ENCODE measurements around the gene ACAA1. TPM values are rescaled to one million over a fixed set of nuclear protein-coding genes. Genes with fewer than 3 reads are reported as not detected.
"Not testable (repeated sequence)": the region's sequence is repeated elsewhere in the genome, so short reads cannot be mapped to it uniquely, and the experiment has no call there.

Gene ACAA1
- total RNA-seq, 2 experiments from 2014 or later, result 55.5 to 57.7 TPM

DNA sequence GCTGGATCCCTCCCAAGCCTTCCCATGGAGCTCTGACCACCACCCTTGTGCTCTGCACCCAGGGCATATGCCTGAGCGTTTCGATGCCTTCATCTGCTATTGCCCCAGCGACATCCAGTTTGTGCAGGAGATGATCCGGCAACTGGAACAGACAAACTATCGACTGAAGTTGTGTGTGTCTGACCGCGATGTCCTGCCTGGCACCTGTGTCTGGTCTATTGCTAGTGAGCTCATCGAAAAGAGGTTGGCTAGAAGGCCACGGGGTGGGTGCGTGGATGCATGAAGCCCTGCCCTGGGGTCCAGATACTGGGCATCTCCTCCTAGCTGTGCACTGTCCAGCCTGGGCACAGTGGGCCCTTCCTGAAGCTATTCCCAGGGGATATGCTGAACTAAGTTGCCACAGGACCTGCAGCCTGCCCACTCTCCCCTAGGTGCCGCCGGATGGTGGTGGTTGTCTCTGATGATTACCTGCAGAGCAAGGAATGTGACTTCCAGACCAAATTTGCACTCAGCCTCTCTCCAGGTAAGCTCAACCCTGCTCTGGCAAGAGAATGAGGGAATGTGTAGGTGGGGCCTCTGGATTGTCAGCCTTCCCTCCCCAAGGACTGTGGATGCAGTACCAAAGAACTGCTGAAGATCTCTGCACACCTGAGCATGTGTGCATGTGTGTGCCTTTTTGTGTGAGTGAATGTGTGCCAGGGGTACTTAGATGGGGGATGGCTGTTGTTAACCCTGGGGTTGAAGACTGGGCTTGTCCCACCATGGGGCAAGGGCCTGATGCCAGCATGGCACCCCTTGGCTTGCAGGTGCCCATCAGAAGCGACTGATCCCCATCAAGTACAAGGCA lies 3.6 kb upstream of the ACAA1 start:
- H3K27ac Mint-ChIP-seq, result no peak overlapping the region
- H3K27me3 Mint-ChIP-seq, result no peaks in the 10 kb centered on the region
- peaks cover 17% of the 10 kb centered on the region for H3K36me3 Mint-ChIP-seq
- H3K9me3 Mint-ChIP-seq, result peaks cover 3% of the 10 kb centered on the region
- H3K4me1 Mint-ChIP-seq (ENCODE audit: low read depth), result peaks cover 35% of the 10 kb centered on the region
- no peak for DNase-seq
- intact Hi-C loops (cut with micrococcal nuclease), result no loop called here
- peak overlapping the region; percentile 8 for H3K4me3 Mint-ChIP-seq
- ChIA-PET CTCF (interaction anchor here (1.4 to 2.2 kb wide), 3 partner anchors 22 to 206 kb away, joined by 3 to 7 read pairs (median 6); partner anchors contain the start of gene XYLB), POLR2A (interaction anchor here (1.0 kb wide), 1 partner anchor 25 kb away, joined by 9 read pairs; the partner anchor contains the start of gene OXSR1)

DNA sequence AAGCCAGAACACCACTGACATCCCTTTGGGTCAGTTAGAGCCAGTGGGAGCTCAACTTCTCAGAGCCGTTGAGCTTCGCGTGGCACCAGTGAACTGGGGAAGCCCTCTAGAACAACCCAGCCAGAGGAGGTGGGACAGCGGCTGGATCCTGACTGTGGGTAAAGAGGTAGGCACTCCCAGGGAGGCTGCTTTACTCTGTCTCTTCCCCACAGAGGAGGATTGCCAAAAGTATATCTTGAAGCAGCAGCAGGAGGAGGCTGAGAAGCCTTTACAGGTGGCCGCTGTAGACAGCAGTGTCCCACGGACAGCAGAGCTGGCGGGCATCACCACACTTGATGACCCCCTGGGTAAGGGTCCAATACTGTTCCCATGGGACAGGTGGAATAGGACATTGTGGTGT lies 2.7 kb upstream of the ACAA1 start:
- Mint-ChIP-seq H3K27ac (no peak overlapping the region), H3K27me3 (no peaks in the 10 kb centered on the region), H3K4me3 (peak overlapping the region; percentile 80), H3K36me3 (peaks cover 22% of the 10 kb centered on the region), H3K9me3 (no peaks in the 10 kb centered on the region), H3K4me1 (ENCODE audit: low read depth) (peaks cover 43% of the 10 kb centered on the region)
- ChIA-PET POLR2A (interaction anchor here (0.9 to 3.7 kb wide), 3 partner anchors 25 to 101 kb away, joined by 3 to 70 read pairs (median 9); partner anchors contain the start of genes DLEC1 and OXSR1), CTCF (interaction anchor here (1.3 to 2.8 kb wide), 4 partner anchors 24 to 207 kb away, joined by 3 to 11 read pairs (median 6); partner anchors contain the start of gene XYLB)
- DNase-seq, result no peak
- intact Hi-C loops (cut with micrococcal nuclease), result loop anchor here (5.0 kb wide), 1 partner anchor 343 kb away; no protein-coding TSS in a partner anchor

DNA sequence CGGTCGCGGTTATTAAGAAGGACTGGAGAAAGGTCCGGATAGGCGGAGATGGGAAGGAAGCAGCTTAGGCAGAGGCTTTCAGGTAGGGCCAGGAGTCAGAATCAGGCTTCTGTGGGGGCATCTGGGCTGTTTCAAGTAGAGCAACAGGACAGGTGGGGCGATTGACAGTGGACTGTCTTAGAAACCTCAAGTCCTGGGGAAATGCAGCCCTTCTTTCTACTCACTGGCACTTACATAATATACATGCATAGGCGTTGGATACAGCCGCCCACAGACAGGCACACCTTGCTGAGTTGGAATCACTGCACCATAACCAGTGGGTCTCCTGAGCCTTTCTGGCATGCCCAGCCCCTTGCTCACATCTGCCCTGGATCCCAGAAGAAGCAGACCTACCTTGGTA lies 2.3 kb upstream of the ACAA1 start:
- POLR2A ChIA-PET, result interaction anchor here (0.9 to 3.7 kb wide), 2 partner anchors 26 to 100 kb away, joined by 3 to 70 read pairs; partner anchors contain the start of genes DLEC1 and OXSR1
- CTCF ChIA-PET, result interaction anchor here (1.3 to 2.8 kb wide), 5 partner anchors 24 to 207 kb away, joined by 3 to 15 read pairs (median 7); partner anchors contain the start of genes OXSR1 and XYLB
- intact Hi-C loops (cut with micrococcal nuclease), result loop anchor here (5.0 kb wide), 1 partner anchor 343 kb away; no protein-coding TSS in a partner anchor
- no peak for DNase-seq
- H3K27me3 Mint-ChIP-seq, result no peaks in the 10 kb centered on the region
- H3K27ac Mint-ChIP-seq, result peak overlapping the region; percentile 93
- H3K4me3 Mint-ChIP-seq, result peak overlapping the region; percentile 80
- H3K36me3 Mint-ChIP-seq, result peaks cover 26% of the 10 kb centered on the region
- no peaks in the 10 kb centered on the region for H3K9me3 Mint-ChIP-seq
- H3K4me1 Mint-ChIP-seq (ENCODE audit: low read depth), result peaks cover 46% of the 10 kb centered on the region

DNA sequence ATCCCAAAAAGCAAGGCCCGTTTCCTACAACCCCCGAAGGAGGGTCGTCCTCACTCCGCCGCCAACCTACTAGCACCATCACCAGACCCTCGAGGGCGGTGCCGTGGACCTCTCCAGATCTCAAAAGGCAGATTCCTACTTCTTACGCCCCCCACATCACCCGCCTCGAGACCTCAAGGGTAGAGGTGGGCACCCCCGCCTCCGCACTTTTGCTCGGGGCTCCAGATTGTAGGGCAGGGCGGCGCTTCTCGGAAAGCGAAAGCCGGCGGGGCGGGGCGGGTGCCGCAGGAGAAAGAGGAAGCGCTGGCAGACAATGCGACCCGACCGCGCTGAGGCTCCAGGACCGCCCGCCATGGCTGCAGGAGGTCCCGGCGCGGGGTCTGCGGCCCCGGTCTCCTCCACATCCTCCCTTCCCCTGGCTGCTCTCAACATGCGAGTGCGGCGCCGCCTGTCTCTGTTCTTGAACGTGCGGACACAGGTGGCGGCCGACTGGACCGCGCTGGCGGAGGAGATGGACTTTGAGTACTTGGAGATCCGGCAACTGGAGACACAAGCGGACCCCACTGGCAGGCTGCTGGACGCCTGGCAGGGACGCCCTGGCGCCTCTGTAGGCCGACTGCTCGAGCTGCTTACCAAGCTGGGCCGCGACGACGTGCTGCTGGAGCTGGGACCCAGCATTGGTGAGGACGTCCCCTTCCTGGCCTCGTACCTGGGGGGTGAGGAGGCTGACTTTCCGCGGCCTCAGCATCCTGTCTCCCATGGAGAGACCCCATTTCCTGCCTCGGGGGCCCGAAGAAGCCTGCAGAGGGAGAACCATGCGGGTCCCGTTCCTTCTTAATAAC lies 1.6 kb upstream of the ACAA1 start, which contains the start of gene MYD88:
TSS of gene MYD88 (plus strand) at position 313 of the 842 bp plus-strand sequence. CDS start at position 353, 40 bp downstream.
- H3K4me1 Mint-ChIP-seq (ENCODE audit: low read depth), result peaks cover 51% of the 10 kb centered on the region
- H3K4me3 Mint-ChIP-seq, result peak within 1 kb of the TSS; percentile 80
- H3K27me3 Mint-ChIP-seq, result no peaks in the 10 kb centered on the region
- ChIA-PET CTCF (interaction anchor here (1.1 to 2.8 kb wide), 6 partner anchors 25 to 208 kb away, joined by 3 to 15 read pairs (median 6); partner anchors contain the start of genes OXSR1 and XYLB), POLR2A (interaction anchor here (0.9 to 3.7 kb wide), 3 partner anchors 27 to 99 kb away, joined by 3 to 70 read pairs (median 12); partner anchors contain the start of genes DLEC1 and OXSR1)
- no peaks in the 10 kb centered on the region for H3K9me3 Mint-ChIP-seq
- peak; percentile 90 for DNase-seq
- intact Hi-C loops (cut with micrococcal nuclease), result loop anchor here (5.0 kb wide), 1 partner anchor 344 kb away; no protein-coding TSS in a partner anchor
- H3K27ac Mint-ChIP-seq, result peak within 1 kb of the TSS; percentile 93
- peaks cover 29% of the 10 kb centered on the region for H3K36me3 Mint-ChIP-seq

DNA sequence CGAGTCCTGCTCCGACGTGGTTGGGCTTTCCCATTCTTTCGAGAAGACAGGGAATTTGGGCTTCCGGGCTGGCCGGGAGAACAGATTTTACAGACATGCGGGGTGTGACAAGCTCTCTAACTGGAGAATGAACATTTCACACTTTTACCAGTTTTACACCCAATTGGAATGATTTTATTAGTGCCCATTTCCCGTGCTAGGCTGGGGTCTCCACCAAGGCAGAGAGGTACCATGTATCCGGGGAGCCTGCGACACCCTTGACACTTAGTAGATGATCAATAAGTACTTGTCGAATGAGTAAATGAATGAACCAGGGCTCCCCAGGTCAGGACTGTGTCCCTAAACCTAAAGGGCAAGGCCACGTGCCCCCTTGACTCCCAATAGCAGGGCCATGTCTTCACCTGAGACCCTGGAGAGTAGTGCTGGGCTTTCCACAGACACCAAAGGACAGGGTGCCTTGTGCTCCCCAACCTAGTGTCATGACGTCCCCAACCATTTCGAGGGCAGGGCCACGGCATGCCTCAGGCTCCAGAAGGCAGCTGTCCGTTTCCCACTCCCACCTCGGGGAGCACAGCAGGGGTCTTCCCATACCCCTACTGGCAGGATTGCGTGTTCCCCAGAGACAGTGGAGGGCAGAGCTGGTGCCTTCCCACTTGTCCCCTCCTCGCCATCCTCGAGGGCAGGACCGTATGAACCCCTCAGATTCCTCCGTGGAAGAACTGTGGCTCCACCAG lies 855 bp upstream of the ACAA1 start:
- H3K4me1 Mint-ChIP-seq (ENCODE audit: low read depth), result peaks cover 55% of the 10 kb centered on the region
- peaks cover 31% of the 10 kb centered on the region for H3K36me3 Mint-ChIP-seq
- no peaks in the 10 kb centered on the region for H3K9me3 Mint-ChIP-seq
- DNase-seq, result peak; percentile 52
- CTCF ChIA-PET, result interaction anchor here (1.1 to 2.8 kb wide), 7 partner anchors 20 to 209 kb away, joined by 4 to 15 read pairs (median 6); partner anchors contain the start of genes OXSR1 and XYLB
- peak overlapping the region; percentile 80 for H3K4me3 Mint-ChIP-seq
- intact Hi-C loops (cut with micrococcal nuclease), result loop anchor here (1.0 to 5.0 kb wide), 9 partner anchors 28 to 359 kb away; partner anchors contain the start of genes ACVR2B, EXOG, OXSR1 and XYLB
- POLR2A ChIA-PET, result interaction anchor here (0.9 to 3.7 kb wide), 6 partner anchors 11 to 359 kb away, joined by 3 to 70 read pairs (median 4); partner anchors contain the start of genes DLEC1 and OXSR1
- no peaks in the 10 kb centered on the region for H3K27me3 Mint-ChIP-seq
- peak overlapping the region; percentile 93 for H3K27ac Mint-ChIP-seq

DNA sequence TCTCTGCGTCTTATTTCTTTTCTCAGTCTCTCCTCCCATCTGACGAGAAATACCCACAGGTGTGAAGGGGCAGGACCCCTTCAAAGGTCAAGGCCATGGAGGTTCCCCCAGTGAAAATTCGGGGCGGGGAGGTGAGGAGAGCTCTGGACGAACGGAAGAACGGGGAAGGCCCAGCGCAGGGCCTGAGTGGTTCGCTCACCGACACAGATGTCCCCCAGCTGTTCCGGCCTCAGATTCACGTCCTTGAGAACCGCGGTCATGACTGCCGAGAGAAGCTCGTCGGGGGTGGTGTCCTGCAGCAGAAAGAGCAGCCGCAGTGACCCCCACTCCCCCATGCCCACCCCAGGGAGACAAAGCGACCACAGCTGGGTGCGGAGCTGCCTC lies 542 bp downstream of the ACAA1 start:
- H3K27ac Mint-ChIP-seq, result peak overlapping the region; percentile 74
- no peaks in the 10 kb centered on the region for H3K27me3 Mint-ChIP-seq
- H3K36me3 Mint-ChIP-seq, result peaks cover 22% of the 10 kb centered on the region
- no peaks in the 10 kb centered on the region for H3K9me3 Mint-ChIP-seq
- ChIA-PET POLR2A (interaction anchor here (0.8 to 3.7 kb wide), 7 partner anchors 22 to 1036 kb away, joined by 3 to 70 read pairs (median 3); partner anchors contain the start of genes DLEC1 and OXSR1), CTCF (interaction anchor here (1.0 to 2.8 kb wide), 6 partner anchors 18 to 344 kb away, joined by 3 to 15 read pairs (median 4); partner anchors contain the start of genes OXSR1 and XYLB)
- peak; percentile 34 for DNase-seq
- H3K4me3 Mint-ChIP-seq, result peak overlapping the region; percentile 80
- H3K4me1 Mint-ChIP-seq (ENCODE audit: low read depth), result peaks cover 53% of the 10 kb centered on the region
- intact Hi-C loops (cut with micrococcal nuclease), result loop anchor here (2.0 to 5.0 kb wide), 3 partner anchors 68 to 346 kb away; partner anchors contain the start of gene XYLB

DNA sequence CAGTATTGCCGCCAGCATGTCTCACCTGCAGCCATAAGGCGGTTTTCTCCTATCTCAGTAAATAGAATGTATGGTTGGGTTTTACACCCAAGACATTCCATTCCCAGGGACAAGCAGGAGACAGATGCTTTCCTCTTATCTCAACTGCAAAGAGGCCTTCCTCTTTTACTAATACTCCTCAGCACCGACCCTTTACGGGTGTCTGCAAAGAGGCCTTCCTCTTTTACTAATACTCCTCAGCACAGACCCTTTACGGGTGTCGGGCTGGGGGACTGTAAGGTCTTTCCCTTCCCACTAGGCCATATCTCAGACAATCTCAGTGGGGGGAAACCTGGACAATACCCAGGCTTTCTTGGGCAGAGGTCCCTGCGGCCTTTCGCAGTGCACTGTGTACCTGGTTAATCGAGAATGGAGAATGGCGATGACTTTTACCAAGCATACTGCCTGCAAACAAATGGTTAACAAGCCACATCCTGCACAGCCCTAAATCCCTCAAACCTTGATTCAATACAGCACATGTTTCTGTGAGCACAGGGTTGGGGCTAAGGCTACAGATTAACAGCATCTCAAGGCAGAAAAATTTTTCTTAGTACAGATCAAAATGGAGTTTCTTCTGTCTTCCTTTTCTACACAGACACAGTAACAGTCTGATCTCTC lies 1.2 kb downstream of the ACAA1 start:
- Mint-ChIP-seq H3K27ac (peak overlapping the region; percentile 74), H3K4me1 (ENCODE audit: low read depth) (peaks cover 51% of the 10 kb centered on the region), H3K36me3 (peaks cover 21% of the 10 kb centered on the region), H3K4me3 (peak overlapping the region; percentile 80)
- not testable (repeated sequence) for H3K27me3 Mint-ChIP-seq, H3K9me3 Mint-ChIP-seq
- intact Hi-C loops (cut with micrococcal nuclease), result loop anchor here (2.0 to 5.0 kb wide), 3 partner anchors 69 to 347 kb away; partner anchors contain the start of gene XYLB
- DNase-seq, result peak; percentile 43
- ChIA-PET CTCF (interaction anchor here (1.0 to 2.1 kb wide), 2 partner anchors 211 to 345 kb away, joined by 3 to 11 read pairs; partner anchors contain the start of gene XYLB), POLR2A (interaction anchor here (0.8 to 3.7 kb wide), 4 partner anchors 30 to 1037 kb away, joined by 3 to 70 read pairs (median 8); partner anchors contain the start of genes DLEC1 and OXSR1)

DNA sequence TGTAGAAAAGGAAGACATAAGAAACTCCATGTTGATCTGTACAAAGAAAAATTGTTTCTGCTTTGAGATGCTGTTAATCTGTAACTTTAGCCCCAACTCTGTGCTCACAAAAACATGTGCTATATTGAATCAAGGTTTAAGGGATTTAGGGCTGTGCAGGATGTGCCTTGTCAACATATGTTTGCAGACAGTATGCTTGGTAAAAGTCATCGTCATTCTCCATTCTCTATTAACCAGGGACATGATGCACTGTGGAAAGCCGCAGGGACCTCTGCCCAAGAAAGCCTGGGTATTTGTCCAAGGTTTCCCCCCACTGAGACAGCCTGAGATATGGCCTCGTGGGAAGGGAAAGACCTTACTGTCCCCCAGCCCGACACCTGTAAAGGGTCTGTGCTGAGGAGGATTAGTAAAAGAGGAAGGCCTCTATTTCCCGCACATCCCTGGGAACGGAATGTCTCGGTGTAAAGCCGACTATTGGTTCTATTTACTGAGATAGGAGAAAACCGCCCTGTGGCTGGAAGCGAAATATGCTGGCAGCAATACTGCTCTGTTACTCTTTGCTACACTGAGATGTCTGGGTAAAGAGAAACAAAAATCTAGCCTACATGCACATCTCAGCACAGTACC lies 2.3 kb downstream of the ACAA1 start:
- H3K4me3 Mint-ChIP-seq, result peak overlapping the region; percentile 80
- DNase-seq, H3K9me3 Mint-ChIP-seq, H3K27me3 Mint-ChIP-seq, H3K27ac Mint-ChIP-seq, POLR2A ChIA-PET: not testable (repeated sequence)
- CTCF ChIA-PET, result interaction anchor here (1.2 kb wide), 1 partner anchor 212 kb away, joined by 3 read pairs; the partner anchor contains the start of gene XYLB
- intact Hi-C loops (cut with micrococcal nuclease), result loop anchor here (5.0 kb wide), 1 partner anchor 348 kb away; no protein-coding TSS in a partner anchor
- peaks cover 28% of the 10 kb centered on the region for H3K36me3 Mint-ChIP-seq
- H3K4me1 Mint-ChIP-seq (ENCODE audit: low read depth), result peaks cover 40% of the 10 kb centered on the region

DNA sequence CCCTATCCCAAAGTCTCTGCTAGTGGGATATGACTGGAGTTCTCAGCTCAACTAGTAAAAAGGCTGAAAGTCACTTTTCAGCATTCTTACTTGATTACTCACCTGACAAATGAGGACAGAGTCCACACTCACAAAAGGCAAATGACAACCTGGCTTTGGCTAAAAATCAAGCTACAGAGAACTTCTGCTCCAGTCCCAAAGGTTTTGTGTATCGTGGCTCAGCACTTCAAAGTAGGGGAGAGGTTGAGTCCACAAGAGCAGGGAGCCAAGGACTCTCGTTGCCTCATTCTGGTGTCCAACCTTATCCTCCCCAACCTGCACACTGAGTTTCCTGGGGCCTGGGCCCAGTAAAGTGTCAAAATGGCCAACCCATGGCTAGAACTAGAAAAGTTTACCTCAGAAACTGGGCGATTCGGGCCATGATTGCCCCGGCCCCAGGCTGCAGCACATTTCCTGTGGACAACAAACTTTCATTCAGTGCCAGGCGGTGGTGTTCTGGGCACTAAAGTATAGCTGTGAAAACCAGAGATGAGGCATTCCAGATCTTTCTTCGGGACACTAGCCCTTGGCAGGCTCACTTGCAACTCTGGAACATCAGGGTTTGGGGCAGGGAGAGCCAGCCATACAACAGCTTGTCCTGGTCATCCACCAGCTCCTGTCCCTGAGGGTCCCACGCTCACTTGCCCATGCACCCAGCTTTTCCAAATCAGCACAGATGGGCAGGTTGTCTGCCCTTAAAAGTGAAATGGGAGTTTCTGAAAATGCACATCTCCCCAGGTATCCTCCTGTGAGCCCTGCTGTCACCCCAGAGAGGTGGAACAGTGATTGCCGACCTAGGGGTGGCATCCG lies 3.1 kb downstream of the ACAA1 start:
- Mint-ChIP-seq H3K9me3 (no peaks in the 10 kb centered on the region), H3K4me3 (no peak overlapping the region), H3K27me3 (no peaks in the 10 kb centered on the region), H3K27ac (no peak overlapping the region), H3K36me3 (peaks cover 31% of the 10 kb centered on the region), H3K4me1 (ENCODE audit: low read depth) (peaks cover 36% of the 10 kb centered on the region)
- intact Hi-C loops (cut with micrococcal nuclease), result no loop called here
- ChIA-PET CTCF (interaction anchor here (1.2 kb wide), 1 partner anchor 213 kb away, joined by 3 read pairs; the partner anchor contains the start of gene XYLB), POLR2A (no interaction called here)
- peak; percentile 2 for DNase-seq
